Measurements from ENCODE around the gene TPPP2. TPM values are rescaled to one million over a fixed set of nuclear protein-coding genes. Genes with fewer than 3 reads are reported as not detected.

Gene TPPP2
- total RNA-seq, 1 experiment from 2014 or later = 0.35 TPM

DNA sequence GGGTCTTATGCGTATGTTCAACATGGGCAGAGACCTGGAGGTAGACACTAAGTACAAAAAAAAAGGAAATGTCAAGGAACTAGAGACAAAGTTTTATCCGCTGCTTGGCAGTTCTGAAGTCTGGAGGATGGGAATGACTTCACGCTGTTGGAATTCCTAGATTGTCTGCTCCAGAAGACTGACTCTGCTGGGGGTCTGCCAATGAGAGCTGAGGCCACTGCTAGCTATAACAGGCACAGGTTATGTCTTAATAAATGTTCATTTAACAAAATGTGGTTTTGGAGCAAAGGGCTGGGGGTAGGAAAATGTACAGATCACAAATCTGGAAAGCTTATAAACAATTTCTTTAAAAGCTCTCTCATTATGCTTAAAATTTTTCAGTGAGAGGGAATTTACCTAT lies 33.5 kb downstream of the TPPP2 start:
- peaks cover 6% of the 10 kb centered on the region; the same call in 1 of the 2 replicates for H3K27me3 Mint-ChIP-seq (ENCODE audit: low read depth)
- TF ChIP-seq TEAD1 (CRISPR knock-in tag; IDR thresholded peaks at IDR 0.05) (no peak), JAZF1 (CRISPR knock-in tag; IDR thresholded peaks at IDR 0.05) (no peak), FOXJ3 (CRISPR knock-in tag; IDR thresholded peaks at IDR 0.05; ENCODE audit: borderline replicate concordance) (no peak), TCF7 (CRISPR knock-in tag; IDR thresholded peaks at IDR 0.05; ENCODE audit: low read depth) (no peak), NR3C1 (CRISPR knock-in tag; conservative IDR thresholded peaks at IDR 0.05; ENCODE audit: low read depth) (no peak)
- TF ChIP-seq, protein P1, sequence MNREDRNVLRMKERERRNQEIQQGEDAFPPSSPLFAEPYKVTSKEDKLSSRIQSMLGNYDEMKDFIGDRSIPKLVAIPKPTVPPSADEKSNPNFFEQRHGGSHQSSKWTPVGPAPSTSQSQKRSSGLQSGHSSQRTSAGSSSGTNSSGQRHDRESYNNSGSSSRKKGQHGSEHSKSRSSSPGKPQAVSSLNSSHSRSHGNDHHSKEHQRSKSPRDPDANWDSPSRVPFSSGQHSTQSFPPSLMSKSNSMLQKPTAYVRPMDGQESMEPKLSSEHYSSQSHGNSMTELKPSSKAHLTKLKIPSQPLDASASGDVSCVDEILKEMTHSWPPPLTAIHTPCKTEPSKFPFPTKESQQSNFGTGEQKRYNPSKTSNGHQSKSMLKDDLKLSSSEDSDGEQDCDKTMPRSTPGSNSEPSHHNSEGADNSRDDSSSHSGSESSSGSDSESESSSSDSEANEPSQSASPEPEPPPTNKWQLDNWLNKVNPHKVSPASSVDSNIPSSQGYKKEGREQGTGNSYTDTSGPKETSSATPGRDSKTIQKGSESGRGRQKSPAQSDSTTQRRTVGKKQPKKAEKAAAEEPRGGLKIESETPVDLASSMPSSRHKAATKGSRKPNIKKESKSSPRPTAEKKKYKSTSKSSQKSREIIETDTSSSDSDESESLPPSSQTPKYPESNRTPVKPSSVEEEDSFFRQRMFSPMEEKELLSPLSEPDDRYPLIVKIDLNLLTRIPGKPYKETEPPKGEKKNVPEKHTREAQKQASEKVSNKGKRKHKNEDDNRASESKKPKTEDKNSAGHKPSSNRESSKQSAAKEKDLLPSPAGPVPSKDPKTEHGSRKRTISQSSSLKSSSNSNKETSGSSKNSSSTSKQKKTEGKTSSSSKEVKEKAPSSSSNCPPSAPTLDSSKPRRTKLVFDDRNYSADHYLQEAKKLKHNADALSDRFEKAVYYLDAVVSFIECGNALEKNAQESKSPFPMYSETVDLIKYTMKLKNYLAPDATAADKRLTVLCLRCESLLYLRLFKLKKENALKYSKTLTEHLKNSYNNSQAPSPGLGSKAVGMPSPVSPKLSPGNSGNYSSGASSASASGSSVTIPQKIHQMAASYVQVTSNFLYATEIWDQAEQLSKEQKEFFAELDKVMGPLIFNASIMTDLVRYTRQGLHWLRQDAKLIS (CRISPR knock-in tag; IDR thresholded peaks at IDR 0.05; ENCODE audit: borderline replicate concordance) = no peak
- TF ChIP-seq, protein P2, sequence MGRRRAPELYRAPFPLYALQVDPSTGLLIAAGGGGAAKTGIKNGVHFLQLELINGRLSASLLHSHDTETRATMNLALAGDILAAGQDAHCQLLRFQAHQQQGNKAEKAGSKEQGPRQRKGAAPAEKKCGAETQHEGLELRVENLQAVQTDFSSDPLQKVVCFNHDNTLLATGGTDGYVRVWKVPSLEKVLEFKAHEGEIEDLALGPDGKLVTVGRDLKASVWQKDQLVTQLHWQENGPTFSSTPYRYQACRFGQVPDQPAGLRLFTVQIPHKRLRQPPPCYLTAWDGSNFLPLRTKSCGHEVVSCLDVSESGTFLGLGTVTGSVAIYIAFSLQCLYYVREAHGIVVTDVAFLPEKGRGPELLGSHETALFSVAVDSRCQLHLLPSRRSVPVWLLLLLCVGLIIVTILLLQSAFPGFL (CRISPR knock-in tag; IDR thresholded peaks at IDR 0.05; ENCODE audit: borderline replicate concordance) = no peak
- TF ChIP-seq, protein P3, sequence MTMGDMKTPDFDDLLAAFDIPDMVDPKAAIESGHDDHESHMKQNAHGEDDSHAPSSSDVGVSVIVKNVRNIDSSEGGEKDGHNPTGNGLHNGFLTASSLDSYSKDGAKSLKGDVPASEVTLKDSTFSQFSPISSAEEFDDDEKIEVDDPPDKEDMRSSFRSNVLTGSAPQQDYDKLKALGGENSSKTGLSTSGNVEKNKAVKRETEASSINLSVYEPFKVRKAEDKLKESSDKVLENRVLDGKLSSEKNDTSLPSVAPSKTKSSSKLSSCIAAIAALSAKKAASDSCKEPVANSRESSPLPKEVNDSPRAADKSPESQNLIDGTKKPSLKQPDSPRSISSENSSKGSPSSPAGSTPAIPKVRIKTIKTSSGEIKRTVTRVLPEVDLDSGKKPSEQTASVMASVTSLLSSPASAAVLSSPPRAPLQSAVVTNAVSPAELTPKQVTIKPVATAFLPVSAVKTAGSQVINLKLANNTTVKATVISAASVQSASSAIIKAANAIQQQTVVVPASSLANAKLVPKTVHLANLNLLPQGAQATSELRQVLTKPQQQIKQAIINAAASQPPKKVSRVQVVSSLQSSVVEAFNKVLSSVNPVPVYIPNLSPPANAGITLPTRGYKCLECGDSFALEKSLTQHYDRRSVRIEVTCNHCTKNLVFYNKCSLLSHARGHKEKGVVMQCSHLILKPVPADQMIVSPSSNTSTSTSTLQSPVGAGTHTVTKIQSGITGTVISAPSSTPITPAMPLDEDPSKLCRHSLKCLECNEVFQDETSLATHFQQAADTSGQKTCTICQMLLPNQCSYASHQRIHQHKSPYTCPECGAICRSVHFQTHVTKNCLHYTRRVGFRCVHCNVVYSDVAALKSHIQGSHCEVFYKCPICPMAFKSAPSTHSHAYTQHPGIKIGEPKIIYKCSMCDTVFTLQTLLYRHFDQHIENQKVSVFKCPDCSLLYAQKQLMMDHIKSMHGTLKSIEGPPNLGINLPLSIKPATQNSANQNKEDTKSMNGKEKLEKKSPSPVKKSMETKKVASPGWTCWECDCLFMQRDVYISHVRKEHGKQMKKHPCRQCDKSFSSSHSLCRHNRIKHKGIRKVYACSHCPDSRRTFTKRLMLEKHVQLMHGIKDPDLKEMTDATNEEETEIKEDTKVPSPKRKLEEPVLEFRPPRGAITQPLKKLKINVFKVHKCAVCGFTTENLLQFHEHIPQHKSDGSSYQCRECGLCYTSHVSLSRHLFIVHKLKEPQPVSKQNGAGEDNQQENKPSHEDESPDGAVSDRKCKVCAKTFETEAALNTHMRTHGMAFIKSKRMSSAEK (CRISPR knock-in tag; IDR thresholded peaks at IDR 0.05; ENCODE audit: borderline replicate concordance) = no peak
- ATAC-seq (no peak), DNase-seq (ENCODE audit: low spot score) (no peak)
- no peaks in the 10 kb centered on the region for H3K36me3 Mint-ChIP-seq
- no peak overlapping the region for H3K4me3 Mint-ChIP-seq
- H3K9me3 Mint-ChIP-seq = no peaks in the 10 kb centered on the region
- peaks cover 13% of the 10 kb centered on the region for H3K4me1 Mint-ChIP-seq
- ChIA-PET CTCF (interaction anchor here (0.6 to 5.9 kb wide), 5 partner anchors 22 to 49 kb away, joined by 3 to 142 read pairs (median 7); partner anchors contain the start of gene ZNF219), POLR2A (interaction anchor here (0.7 kb wide), 1 partner anchor 297 kb away, joined by 3 read pairs; no protein-coding TSS in a partner anchor)
- no peak overlapping the region for H3K27ac Mint-ChIP-seq

DNA sequence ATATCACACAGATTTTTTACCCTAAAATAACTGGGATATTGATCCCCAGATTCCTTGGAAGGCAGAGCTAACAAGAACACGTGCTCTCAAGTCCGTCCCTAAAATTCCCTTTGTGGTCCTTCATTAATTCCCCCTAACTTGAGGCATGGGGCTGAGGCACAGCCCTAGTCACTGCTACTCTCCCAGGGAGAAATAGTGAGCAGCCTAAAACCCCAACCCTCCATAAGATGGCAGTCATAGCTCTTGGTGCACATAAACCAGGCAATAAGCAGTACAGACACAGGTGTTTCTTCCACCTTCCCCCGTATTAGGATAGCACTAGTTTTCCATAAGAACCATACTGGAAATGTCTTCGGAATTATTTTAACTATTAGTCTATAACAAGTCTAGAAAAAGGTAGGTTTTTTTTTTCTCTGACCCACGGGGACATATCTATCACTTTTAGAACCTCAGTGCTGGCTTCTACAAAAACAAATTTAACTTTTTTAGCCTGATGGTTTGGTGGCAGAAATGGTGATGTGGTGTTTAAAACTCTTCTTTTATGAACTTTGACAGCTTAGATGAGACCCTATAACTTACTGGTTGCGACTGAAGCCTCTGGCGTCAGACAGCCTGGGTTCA lies 37.0 kb downstream of the TPPP2 start:
- POLR2A ChIA-PET = no interaction called here
- ATAC-seq = no peak
- no peak for TF ChIP-seq GTF2I (CRISPR knock-in tag; conservative IDR thresholded peaks at IDR 0.05)
- no peak for TF ChIP-seq OVOL2 (CRISPR knock-in tag; IDR thresholded peaks at IDR 0.05; ENCODE audit: borderline replicate concordance)
- TF ChIP-seq GABPB1 (CRISPR knock-in tag; IDR thresholded peaks at IDR 0.05) = no peak
- no peak for TF ChIP-seq FOXK1 (CRISPR knock-in tag; IDR thresholded peaks at IDR 0.05)
- no peak for TF ChIP-seq ZNF121 (CRISPR knock-in tag; IDR thresholded peaks at IDR 0.05)
- TF ChIP-seq IRF2 (CRISPR knock-in tag; IDR thresholded peaks at IDR 0.05; ENCODE audit: borderline replicate concordance, low read depth) = no peak
- TF ChIP-seq ZNF317 (CRISPR knock-in tag; IDR thresholded peaks at IDR 0.05; ENCODE audit: borderline replicate concordance, low read depth) = no peak
- TF ChIP-seq ZNF263 (CRISPR knock-in tag; IDR thresholded peaks at IDR 0.05; ENCODE audit: low read depth) = no peak
- TF ChIP-seq, protein P4, sequence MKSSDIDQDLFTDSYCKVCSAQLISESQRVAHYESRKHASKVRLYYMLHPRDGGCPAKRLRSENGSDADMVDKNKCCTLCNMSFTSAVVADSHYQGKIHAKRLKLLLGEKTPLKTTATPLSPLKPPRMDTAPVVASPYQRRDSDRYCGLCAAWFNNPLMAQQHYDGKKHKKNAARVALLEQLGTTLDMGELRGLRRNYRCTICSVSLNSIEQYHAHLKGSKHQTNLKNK (CRISPR knock-in tag; IDR thresholded peaks at IDR 0.05) = no peak
- no peak for TF ChIP-seq KAT7 (CRISPR knock-in tag; IDR thresholded peaks at IDR 0.05; ENCODE audit: borderline replicate concordance)
- TF ChIP-seq EMX1 (CRISPR knock-in tag; IDR thresholded peaks at IDR 0.05) = no peak
- TF ChIP-seq, protein P5, sequence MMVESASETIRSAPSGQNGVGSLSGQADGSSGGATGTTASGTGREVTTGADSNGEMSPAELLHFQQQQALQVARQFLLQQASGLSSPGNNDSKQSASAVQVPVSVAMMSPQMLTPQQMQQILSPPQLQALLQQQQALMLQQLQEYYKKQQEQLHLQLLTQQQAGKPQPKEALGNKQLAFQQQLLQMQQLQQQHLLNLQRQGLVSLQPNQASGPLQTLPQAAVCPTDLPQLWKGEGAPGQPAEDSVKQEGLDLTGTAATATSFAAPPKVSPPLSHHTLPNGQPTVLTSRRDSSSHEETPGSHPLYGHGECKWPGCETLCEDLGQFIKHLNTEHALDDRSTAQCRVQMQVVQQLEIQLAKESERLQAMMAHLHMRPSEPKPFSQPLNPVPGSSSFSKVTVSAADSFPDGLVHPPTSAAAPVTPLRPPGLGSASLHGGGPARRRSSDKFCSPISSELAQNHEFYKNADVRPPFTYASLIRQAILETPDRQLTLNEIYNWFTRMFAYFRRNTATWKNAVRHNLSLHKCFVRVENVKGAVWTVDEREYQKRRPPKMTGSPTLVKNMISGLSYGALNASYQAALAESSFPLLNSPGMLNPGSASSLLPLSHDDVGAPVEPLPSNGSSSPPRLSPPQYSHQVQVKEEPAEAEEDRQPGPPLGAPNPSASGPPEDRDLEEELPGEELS (CRISPR knock-in tag; IDR thresholded peaks at IDR 0.05) = no peak
- TF ChIP-seq, protein P6, sequence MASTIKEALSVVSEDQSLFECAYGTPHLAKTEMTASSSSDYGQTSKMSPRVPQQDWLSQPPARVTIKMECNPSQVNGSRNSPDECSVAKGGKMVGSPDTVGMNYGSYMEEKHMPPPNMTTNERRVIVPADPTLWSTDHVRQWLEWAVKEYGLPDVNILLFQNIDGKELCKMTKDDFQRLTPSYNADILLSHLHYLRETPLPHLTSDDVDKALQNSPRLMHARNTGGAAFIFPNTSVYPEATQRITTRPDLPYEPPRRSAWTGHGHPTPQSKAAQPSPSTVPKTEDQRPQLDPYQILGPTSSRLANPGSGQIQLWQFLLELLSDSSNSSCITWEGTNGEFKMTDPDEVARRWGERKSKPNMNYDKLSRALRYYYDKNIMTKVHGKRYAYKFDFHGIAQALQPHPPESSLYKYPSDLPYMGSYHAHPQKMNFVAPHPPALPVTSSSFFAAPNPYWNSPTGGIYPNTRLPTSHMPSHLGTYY (CRISPR knock-in tag; IDR thresholded peaks at IDR 0.05) = no peak

More for the DNA sequence above, 37.0 kb downstream of the TPPP2 start:
- Mint-ChIP-seq H3K4me1 (peaks cover 21% of the 10 kb centered on the region), H3K4me3 (no peak overlapping the region), H3K27ac (no peak overlapping the region), H3K27me3 (ENCODE audit: low read depth) (peaks cover 6% of the 10 kb centered on the region; the same call in 1 of the 2 replicates), H3K36me3 (no peaks in the 10 kb centered on the region), H3K9me3 (no peaks in the 10 kb centered on the region)
- DNase-seq (ENCODE audit: low spot score) = no peak
- CTCF ChIA-PET = interaction anchor here (0.7 to 5.9 kb wide), 14 partner anchors 15 to 422 kb away, joined by 3 to 142 read pairs (median 5); partner anchors contain the start of genes SLC39A2, TMEM253 and ZNF219
